CD4-positive, alpha-beta T cell treated with Interleukin-10 for 1 hour (primary cell): ENCODE data around the gene MPI.
"Not testable (repeated sequence)": the region's sequence is repeated elsewhere in the genome, so short reads cannot be mapped to it uniquely, and the experiment has no call there.

Source experiments
- DNase-seq: peaks from one replicate; pipeline ENCODE4 v3.0.0-alpha.2; 2020

MPI gene

GRCh38 chr15:74864296-74864695 lies 25.5 kb upstream of the MPI start:
- DNase-seq: no peak

DNA sequence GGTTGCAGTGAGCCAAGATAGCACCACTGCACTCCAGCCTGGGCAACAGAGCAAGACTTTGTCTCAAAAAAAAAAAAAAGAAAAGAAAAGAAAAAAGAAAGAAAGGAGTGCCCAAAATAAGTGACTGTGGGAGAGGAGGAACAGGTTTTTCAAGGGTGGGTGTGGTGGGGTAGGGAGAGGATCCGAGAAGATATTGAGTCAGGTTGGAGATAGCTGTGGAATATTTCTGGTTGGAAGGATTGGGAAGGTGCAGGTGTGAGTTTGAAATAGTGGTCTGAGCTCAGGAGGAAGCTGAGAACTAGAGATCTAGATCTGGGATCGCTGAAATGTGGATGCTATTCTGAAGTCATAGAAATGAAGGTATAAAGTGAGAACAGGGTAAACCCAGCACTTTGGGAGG lies 24.5 kb upstream of the MPI start:
- DNase-seq: no peak

GRCh38 chr15:74866090-74866489 lies 23.8 kb upstream of the MPI start:
- DNase-seq: no peak

DNA sequence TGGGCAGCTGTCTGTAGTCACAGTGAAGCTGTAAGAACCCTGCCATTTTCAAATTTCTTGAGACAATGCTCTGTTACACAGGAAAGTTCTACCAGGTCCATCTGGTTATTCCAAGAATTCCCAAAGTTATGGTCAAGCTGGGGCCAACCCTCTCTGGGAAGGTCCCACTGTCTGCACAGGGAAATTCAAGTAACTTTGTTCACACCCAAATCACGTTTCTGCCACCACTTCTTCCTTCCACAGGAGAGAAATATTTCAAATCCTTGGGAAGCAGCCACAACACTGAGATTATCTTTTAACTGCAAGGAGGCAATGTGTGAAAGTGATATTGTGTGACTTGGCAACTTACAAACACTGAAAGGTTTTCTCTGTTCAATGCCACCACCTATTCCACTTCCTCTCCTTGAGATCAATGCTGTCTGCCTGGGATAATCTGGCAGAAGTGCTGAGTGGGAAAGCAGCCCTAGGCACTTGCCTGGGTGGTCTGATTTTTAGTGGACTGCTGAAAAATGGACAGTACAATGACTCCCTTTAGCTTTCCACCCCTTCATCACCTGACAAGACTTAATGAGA lies 22.3 kb upstream of the MPI start:
- no peak for DNase-seq

DNA sequence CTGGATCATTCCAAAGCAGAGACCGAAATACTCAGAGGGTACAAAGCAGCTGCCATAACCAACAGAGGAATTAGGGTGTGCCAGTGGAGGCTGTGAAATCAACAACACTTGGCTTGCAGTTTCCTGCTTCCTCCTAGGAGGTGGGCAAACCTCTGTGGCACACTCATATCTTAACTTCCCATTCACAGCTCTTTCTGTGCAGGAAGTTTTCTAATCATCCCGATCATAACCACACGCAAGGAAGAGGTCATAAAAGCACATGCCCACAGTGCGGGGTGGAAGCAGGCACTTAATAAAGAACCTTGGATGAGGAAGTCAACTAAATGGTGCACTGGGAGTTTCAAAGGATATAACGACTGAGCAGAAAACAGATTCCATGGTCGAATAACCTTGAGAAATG lies 21.8 kb upstream of the MPI start:
- peak; percentile 33 for DNase-seq

- no peak for DNase-seq
Measured at GRCh38 chr15:74869372-74869725, 20.5 kb upstream of the MPI start.

DNA sequence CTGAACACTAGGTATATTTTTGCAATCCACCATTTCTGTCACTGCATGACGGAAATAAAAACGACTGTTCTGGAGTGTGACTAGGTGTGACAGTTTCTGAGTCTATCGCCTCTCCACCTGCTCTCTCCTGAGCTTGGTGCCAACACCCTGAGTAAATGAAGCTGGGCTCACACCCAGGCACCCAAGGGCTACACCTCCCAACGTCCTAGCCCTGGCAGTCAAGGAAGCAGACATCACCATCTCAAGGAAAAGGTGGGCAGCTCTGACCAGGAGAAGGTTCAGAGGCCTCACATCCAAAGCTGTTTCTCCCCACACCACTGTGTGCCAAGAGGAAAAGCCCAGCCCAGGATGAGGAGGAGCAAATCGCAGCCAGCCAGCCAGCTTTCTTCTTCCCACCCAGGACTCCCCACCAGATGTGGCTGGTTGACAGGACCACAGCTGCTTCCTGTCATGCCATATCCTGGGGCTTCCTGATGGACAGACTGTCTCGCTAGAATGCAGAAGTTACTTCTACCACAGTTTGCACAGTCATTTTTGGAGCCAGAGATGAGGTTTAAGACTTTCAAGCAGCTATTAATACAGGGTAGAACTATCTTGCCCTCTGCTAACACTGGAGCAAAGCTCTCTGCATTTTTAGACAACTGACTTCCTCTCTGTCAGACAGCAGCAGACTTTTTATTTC lies 20.0 kb upstream of the MPI start:
- DNase-seq: peak; percentile 48

DNA sequence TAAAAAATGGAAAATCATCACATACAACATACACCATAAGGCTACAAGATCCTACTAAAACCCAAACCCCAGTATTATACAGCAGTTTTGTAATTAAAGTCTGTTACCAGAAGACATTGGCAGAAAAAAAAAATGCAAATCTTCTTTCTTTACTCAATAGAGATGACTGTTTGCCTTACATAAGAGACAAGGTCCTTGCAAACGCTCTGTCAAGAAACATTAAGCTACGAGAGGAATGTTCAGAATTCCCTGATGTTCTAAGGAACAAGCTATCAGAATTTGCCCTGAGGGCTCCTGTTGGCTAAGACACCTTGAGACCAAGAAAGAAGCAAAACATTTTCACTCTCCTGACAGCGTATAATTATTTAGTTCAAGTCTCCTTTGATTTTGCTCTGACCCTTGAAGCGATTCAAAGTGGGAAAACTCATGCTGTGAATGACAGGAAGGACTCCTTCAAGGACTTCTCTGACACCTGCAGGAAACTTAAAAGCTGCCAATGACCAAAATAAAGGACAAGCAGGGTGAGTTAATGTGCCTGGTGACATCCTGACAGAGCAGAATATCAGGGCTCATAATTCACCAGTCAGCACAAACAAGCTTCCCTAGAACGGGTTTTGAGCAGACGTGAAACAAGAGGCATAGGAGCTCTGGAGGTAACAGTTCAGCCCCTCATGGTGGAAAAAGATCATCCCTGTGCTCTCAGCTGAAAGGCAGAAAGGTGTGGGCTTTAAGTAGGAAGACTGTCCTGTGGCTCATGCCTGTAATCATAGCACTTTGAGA lies 19.2 kb upstream of the MPI start:
- DNase-seq: no peak

DNA sequence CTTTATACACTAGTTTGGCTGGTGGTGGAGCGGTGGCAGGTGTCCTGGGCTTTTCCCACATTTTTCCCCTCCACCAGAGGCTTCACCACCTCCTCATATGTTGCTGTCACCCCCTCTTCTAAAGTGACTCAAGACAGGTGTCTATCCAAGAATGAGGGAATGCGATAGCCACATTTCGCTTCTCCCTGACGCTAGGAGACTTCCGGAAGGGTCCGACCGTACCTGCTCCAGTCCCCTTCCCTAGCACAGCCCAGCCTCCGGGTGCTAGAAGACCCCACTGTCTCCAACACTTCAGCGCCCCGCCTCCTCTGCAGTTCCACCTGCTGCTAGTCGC lies 17.2 kb upstream of the MPI start:
- DNase-seq: no peak

- DNase-seq: peak; percentile 92
Measured at GRCh38 chr15:74873036-74873755, 16.6 kb upstream of the MPI start, which contains the start of gene SCAMP2. Gene SCAMP2 (minus strand): TSS chr15:74873365. CDS start chr15:74873255, 110 bp downstream.

DNA sequence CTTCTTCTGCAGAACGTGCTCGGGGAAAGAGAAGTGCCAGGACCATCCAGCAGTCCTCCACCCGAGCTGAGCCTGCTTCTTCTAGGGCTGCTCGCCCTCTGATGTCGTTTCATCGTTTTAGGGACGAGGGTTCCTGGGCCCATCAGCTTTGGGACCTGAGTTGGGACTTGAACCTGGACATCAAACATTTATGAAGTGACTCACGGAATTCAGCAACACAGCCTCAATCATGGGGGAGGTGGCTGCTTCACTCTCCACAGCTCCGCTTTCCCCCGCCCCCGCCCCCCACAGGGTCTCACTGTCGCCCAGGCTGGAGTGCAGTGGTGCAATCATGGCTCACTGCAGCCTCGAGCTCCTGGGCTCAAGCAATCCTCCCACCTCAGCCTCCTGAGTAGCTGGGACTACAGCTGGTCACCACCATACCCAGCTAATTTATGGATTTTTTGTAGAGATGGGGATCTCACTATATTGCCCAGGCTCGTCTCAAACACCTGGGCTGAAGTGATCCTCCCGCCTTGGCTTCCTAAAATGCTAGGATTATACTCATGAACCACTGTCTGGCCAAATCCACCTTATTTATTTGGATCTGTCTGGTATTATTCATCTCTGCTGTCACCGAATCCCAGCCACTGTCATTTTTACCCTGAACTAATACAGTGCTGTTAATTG lies 16.0 kb upstream of the MPI start:
- no peak for DNase-seq

- DNase-seq: no peak
Measured at GRCh38 chr15:74878273-74878672, 11.6 kb upstream of the MPI start.

- no peak for DNase-seq
Measured at GRCh38 chr15:74882528-74882927, 7.3 kb upstream of the MPI start.

DNA sequence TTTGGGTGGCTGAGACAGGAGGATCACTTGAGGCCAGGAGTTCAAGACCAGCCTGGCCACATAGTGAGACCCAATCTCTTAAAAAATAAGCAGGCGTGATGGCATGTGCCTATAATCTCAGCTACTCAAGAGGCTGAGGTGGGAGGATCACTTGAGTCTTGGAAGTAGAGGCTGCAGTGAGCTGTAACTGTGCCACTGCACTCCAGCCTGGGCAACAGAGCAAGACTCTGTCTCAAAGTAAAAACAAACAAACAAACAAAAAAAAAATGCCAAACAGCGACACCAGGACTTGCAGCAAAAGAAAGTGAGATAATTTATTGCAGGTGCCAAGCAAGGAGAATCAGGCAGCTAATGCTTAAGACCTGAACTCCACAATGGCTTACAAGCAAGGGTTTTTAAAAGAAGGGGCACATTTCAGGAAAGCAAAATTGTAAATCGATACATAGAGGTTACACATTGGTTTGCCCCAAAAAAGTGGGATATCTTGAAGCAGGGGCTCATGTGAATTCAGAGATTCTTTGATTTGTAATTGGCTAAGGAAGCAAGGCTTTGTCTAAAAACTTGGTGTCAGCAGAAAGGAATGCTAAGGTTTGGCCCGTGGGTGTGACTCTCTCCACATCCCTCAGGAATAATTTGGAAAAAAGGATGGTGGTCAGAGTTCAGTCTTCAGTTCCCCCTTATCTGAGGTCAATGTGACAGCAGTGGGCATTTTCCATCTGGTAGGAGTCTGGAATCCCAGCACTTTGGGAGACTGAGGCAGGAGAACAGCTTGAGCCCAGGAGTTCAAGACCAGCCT lies 5.2 kb upstream of the MPI start:
- no peak for DNase-seq

DNA sequence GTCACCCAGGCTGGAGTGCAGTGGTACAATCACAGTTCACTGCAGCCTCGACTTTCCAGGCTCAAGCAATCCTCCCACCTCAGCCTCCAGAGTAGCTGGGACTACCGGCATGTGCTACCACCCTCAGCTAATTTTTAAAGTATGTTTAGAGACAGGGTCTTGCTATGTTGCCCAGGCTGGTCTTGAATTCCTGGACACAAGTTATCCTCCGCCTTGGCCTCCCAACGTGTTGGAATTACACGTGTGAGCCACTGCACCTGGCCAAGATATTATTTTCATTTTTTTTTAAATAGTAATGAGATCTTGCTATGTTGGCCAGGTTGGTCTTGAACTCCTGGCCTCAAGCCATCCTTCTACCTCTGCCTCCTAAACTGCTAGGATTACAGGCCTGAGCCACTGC lies 4.4 kb upstream of the MPI start:
- DNase-seq: no peak

DNA sequence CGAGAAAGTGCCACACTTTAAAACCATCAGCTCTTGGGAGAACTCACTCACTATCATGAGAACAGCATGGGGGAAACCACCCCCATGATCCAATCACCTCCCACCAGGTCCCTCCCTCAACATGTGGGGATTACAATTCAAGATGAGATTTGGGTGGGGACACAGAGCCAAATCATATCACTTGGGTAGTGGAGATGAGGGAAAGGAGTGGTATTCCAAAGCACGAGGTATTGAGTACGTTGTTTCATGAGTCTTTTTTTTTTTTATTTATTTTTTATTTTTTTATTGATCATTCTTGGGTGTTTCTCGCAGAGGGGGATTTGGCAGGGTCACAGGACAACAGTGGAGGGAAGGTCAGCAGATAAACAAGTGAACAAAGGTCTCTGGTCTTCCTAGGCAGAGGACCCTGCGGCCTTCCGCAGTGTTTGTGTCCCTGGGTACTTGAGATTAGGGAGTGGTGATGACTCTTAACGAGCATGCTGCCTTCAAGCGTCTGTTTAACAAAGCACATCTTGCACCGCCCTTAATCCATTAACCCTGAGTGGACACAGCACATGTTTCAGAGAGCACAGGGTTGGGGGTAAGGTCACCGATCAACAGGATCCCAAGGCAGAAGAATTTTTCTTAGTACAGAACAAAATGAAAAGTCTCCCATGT lies 2.2 kb upstream of the MPI start:
- DNase-seq: not testable (repeated sequence)

GRCh38 chr15:74888716-74889115 lies 1.1 kb upstream of the MPI start:
- DNase-seq: no peak

DNA sequence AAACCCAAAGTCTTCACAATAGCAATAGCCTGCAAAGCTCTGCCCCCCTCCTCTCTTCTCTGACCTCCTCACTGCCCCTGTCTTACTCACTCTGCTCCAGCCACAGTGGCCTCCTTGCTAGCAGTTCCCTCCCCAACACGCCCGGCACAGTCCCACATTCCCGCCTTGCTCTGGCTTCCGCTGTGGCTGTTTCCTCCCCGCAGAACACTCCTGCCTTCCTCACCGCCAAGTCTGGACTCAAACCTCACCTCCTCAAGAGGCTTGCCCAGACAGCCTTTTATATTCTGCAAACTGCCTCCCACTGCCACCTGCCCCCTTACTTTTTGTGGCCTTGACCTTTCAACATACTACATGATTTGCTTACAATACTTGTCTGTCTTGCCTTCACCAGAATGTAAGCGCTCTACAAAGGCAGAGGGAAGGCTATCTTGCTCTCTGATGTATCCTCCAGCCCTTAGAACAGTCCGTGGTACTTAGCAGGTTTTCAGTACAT lies 406 bp upstream of the MPI start:
- DNase-seq: no peak

DNA sequence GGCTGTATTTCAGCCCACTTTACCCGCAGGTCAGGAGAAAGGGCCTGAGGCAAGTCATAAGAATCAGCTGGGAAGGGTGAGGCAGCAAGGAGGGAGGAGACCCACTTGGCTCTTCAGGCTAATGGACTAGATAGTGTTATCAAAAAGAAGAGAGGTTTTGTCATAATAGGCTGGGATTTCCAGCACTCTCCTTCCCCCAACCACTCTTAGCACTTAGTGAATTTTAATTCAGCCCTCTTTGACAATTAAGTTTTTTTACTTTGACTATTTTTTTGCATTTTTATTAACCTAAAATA lies 771 bp downstream of the MPI start:
- no peak for DNase-seq

GRCh38 chr15:74891469-74891868 lies 1.6 kb downstream of the MPI start:
- DNase-seq: no peak

DNA sequence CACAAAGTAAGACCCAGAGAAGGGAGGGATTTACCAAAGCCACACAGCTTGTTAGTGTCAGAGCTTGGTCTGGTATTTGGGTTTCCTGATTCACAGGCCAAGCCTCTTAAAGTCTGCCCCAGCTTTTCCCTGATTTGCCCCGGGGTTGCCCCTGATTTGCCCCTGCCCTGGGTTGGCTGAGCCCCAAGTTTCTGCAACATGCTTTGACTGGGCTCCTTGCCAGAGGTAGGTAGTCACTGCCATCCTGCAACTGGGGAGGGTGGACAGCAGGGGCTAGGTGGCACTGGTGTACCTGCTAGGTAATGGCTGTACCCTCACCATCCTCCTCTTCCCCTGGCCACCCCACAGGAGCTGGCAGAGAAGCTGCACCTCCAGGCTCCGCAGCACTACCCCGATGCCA lies 2.5 kb downstream of the MPI start:
- no peak for DNase-seq

GRCh38 chr15:74892931-74893330 lies 3.1 kb downstream of the MPI start:
- no peak for DNase-seq
